Measurements from ENCODE around the gene AJAP1. TPM values are rescaled to one million over a fixed set of nuclear protein-coding genes. Genes with fewer than 3 reads are reported as not detected.

AJAP1 gene
- total RNA-seq, 1 donor from 2014 or later, result 0.26 TPM

DNA sequence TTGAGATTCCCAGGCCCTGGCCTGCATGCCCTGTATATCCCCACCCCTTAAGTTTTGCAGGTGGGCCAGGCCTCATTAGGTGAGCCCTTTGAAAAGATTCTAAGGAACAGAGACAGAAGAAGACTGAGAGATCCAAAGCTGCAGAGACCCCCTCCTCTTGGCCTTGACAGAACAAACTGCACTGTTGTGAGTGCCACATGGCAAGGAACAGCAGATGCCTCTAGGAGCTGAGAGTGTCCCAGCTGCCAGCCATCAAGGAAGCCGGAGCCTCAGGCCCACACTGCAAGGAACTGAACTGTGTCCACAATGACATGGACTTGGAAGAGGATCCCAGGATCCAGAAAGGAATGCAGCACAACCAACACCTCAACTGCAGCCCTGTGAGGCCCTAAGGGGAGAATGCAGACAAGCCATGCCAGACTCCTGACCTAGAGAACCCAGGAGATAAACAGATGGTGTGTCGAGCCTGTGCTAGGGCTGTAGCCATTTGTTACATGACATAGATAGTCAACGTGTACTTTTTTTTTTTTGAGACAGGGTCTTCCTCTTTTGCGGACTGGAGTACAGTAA lies 182.7 kb downstream of the AJAP1 start:
- Histone ChIP-seq H3K36me3 (ENCODE audit: control insufficient read depth, insufficient read depth, low read length) (no peaks in the 10 kb centered on the region), H3K4me3 (ENCODE audit: low read depth, low read length) (no peak overlapping the region), H3K27me3 (ENCODE audit: control insufficient read depth, insufficient read depth, low read length) (no peaks in the 10 kb centered on the region)
- no peak for FAIRE-seq
- no peak for DNase-seq (ENCODE audit: low read depth)
- TF ChIP-seq, protein P1, sequence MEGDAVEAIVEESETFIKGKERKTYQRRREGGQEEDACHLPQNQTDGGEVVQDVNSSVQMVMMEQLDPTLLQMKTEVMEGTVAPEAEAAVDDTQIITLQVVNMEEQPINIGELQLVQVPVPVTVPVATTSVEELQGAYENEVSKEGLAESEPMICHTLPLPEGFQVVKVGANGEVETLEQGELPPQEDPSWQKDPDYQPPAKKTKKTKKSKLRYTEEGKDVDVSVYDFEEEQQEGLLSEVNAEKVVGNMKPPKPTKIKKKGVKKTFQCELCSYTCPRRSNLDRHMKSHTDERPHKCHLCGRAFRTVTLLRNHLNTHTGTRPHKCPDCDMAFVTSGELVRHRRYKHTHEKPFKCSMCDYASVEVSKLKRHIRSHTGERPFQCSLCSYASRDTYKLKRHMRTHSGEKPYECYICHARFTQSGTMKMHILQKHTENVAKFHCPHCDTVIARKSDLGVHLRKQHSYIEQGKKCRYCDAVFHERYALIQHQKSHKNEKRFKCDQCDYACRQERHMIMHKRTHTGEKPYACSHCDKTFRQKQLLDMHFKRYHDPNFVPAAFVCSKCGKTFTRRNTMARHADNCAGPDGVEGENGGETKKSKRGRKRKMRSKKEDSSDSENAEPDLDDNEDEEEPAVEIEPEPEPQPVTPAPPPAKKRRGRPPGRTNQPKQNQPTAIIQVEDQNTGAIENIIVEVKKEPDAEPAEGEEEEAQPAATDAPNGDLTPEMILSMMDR (IDR thresholded peaks at IDR 0.05; ENCODE audit: insufficient read depth, low read length, severe bottlenecking), result no peak

DNA sequence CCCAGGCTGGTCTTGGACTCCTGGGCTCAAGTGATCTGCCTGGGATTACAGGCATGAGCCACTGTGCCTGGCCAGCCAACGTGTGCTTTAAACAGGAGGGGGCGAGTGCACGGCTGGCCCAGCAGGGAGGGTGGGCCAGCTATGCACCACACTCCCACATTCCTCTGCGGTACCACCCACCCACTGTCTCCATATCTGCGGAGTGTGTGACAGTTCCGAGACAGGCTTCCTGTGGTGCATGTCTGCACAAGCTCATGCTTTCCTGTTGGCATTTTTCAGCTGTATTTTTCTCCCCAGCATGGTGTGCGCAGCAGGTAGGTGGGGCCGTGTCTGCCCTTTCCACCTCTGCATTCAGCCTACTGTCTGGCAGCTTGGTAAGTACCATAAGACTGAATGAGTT lies 183.3 kb downstream of the AJAP1 start:
- FAIRE-seq (peak; percentile 80), DNase-seq (ENCODE audit: low read depth) (peak; percentile 94)
- TF ChIP-seq, protein P1 (IDR thresholded peaks at IDR 0.05; ENCODE audit: insufficient read depth, low read length, severe bottlenecking), result no peak
- no peaks in the 10 kb centered on the region for H3K36me3 ChIP-seq (ENCODE audit: control insufficient read depth, insufficient read depth, low read length)
- H3K4me3 ChIP-seq (ENCODE audit: low read depth, low read length), result no peak overlapping the region
- H3K27me3 ChIP-seq (ENCODE audit: control insufficient read depth, insufficient read depth, low read length), result no peaks in the 10 kb centered on the region

DNA sequence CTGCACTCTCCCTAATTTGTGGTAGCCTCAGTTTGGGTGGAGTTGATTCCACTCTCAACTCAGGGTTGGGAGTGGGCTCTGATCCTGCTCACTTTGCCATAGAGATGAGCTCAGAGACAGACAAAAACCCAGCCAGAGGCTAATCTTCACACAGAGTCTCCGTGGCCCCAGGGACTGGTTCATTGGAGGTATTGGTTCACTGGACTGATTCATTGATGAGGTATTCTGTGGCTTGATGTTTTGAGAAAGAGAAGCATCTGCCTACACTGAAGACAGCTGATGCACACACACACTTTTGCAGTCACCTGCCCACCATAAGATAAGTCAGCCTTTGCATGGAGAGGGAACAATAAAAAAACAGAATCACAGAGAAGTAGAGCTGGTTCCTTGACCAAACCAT lies 183.8 kb downstream of the AJAP1 start:
- FAIRE-seq (peak; percentile 77), DNase-seq (ENCODE audit: low read depth) (peak; percentile 89)
- TF ChIP-seq, protein P1 (IDR thresholded peaks at IDR 0.05; ENCODE audit: insufficient read depth, low read length, severe bottlenecking), result no peak
- no peaks in the 10 kb centered on the region for H3K36me3 ChIP-seq (ENCODE audit: control insufficient read depth, insufficient read depth, low read length)
- H3K4me3 ChIP-seq (ENCODE audit: low read depth, low read length), result no peak overlapping the region
- H3K27me3 ChIP-seq (ENCODE audit: control insufficient read depth, insufficient read depth, low read length), result no peaks in the 10 kb centered on the region
